ENCODE measurements around the gene P4HA3. TPM values are rescaled to one million over a fixed set of nuclear protein-coding genes. Genes with fewer than 3 reads are reported as not detected.

P4HA3 gene
- total RNA-seq, 4 donors from 2014 or later = 0.51 to 1.9 (median 0.64) TPM; not detected in 1

DNA sequence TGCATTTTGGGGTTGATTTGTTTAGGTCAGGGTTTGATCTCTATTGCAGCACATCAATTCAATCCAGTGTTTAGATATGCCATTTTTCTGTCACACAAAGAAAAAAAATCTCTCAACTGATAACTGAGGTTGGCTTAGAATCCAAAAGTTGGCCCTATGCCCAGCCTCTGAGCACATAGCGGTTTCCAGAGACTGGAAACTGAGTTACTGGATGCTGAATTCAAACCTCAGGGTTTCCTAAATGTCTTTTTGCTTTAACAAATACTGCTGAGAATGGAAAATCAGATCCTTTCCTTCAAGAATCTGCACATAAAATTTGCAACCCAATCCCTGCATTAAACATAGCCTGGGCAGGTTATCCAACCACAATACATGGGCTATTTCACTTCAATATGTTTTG lies 4.0 kb downstream of the P4HA3 start:
- Histone ChIP-seq H3K9me3 (no peaks in the 10 kb centered on the region), H3K27ac (no peak overlapping the region), H3K36me3 (no peaks in the 10 kb centered on the region), H3K4me1 (no peaks in the 10 kb centered on the region), H3K4me3 (no peak overlapping the region), H3K27me3 (no peaks in the 10 kb centered on the region)
- TF ChIP-seq, protein P1, sequence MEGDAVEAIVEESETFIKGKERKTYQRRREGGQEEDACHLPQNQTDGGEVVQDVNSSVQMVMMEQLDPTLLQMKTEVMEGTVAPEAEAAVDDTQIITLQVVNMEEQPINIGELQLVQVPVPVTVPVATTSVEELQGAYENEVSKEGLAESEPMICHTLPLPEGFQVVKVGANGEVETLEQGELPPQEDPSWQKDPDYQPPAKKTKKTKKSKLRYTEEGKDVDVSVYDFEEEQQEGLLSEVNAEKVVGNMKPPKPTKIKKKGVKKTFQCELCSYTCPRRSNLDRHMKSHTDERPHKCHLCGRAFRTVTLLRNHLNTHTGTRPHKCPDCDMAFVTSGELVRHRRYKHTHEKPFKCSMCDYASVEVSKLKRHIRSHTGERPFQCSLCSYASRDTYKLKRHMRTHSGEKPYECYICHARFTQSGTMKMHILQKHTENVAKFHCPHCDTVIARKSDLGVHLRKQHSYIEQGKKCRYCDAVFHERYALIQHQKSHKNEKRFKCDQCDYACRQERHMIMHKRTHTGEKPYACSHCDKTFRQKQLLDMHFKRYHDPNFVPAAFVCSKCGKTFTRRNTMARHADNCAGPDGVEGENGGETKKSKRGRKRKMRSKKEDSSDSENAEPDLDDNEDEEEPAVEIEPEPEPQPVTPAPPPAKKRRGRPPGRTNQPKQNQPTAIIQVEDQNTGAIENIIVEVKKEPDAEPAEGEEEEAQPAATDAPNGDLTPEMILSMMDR (IDR thresholded peaks at IDR 0.05) = no peak
- TF ChIP-seq POLR2A (IDR thresholded peaks at IDR 0.05) = no peak
- DNase-seq = no peak
- intact Hi-C loops (cut with DNase I; ENCODE audit: low total_unique reads) = no loop called here

DNA sequence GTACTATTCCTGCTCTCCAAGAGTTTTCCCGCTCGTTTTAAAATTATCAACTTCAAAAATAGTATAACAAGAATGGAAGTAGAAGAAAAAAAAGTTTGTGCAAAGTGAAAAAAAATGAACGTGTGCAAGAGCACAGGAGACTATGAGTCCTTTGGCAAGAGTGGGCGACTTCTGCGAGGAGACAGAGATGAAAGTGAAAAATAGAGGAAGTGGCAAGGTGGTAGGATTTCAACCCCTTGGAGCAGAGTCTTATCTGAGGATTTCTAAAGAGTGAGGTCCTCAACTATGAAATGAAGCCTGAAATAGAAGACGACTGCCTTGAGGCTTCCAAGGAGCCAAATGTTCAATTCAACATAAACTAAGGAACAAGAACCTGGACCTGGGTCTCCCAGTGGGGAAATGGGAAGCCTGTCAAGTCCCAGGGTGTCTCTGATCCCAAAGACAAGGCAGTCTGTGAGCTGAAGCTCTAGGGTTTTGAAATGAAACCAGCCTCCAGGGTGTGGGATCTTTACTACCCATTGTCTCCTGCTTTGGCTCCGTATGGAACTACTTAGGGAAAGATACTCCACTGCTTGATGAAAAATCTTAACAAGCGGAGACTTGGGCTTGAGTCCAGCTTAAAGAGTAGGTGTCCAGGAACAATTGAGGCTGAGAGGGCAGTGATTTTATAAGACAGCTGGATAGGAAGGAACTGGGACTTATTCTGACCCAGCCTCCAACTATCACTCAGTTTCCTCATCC lies 4.8 kb downstream of the P4HA3 start:
- Histone ChIP-seq H3K36me3 (no peaks in the 10 kb centered on the region), H3K9me3 (no peaks in the 10 kb centered on the region), H3K27ac (no peak overlapping the region), H3K4me3 (no peak overlapping the region), H3K27me3 (no peaks in the 10 kb centered on the region), H3K4me1 (no peaks in the 10 kb centered on the region)
- intact Hi-C loops (cut with DNase I; ENCODE audit: low total_unique reads) = no loop called here
- TF ChIP-seq, protein P1 (IDR thresholded peaks at IDR 0.05) = no peak
- TF ChIP-seq POLR2A (IDR thresholded peaks at IDR 0.05) = no peak
- DNase-seq = no peak

DNA sequence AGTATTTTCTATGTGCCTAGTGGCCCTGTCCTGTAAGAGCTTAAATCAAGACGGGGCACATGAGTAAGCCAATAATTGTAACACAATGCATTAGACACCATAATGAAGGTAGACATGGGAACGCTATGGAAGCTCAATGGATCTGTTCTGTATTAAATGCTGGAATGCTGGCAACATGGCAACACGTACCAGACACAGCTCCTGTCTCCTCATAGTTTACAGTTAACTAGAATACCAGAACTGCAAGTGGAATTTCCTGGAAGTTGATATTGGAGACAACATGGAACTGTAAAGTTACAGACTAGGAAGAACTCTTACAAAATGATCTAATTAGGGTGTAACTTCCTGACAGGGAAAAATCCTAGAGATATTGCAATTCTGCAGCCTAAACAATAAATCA lies 12.4 kb downstream of the P4HA3 start:
- H3K4me3 ChIP-seq = no peak overlapping the region
- H3K4me1 ChIP-seq = no peaks in the 10 kb centered on the region
- DNase-seq = no peak
- no peak overlapping the region for H3K27ac ChIP-seq
- no peak for TF ChIP-seq POLR2A (IDR thresholded peaks at IDR 0.05)
- TF ChIP-seq, protein P1 (IDR thresholded peaks at IDR 0.05) = no peak
- H3K9me3 ChIP-seq = no peaks in the 10 kb centered on the region
- no peaks in the 10 kb centered on the region for H3K27me3 ChIP-seq
- no peaks in the 10 kb centered on the region for H3K36me3 ChIP-seq
- intact Hi-C loops (cut with DNase I; ENCODE audit: low total_unique reads) = no loop called here

DNA sequence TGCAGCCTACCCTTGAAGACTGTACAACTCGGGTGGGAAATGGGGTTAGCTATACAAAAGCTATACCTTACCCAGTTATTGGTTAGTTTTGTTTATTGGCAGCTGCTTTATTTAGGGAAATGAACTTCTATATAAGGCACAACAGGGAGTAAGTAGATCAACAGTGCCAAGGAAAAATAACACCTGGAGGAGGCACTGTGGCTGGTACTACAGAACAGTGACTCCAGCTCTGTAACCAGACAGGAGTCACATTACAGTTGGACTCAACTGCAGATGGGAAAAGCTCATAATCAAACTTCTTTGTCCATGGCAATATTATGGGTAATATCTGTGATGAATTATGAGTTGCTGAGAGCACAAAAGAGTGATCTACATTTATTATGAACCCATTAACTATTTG lies 14.0 kb downstream of the P4HA3 start:
- H3K36me3 ChIP-seq = no peaks in the 10 kb centered on the region
- H3K4me3 ChIP-seq = no peak overlapping the region
- no peak overlapping the region for H3K27ac ChIP-seq
- intact Hi-C loops (cut with DNase I; ENCODE audit: low total_unique reads) = no loop called here
- no peaks in the 10 kb centered on the region for H3K27me3 ChIP-seq
- no peak for DNase-seq
- H3K9me3 ChIP-seq = no peaks in the 10 kb centered on the region
- TF ChIP-seq POLR2A (IDR thresholded peaks at IDR 0.05) = no peak
- TF ChIP-seq, protein P1 (IDR thresholded peaks at IDR 0.05) = no peak
- no peaks in the 10 kb centered on the region for H3K4me1 ChIP-seq

DNA sequence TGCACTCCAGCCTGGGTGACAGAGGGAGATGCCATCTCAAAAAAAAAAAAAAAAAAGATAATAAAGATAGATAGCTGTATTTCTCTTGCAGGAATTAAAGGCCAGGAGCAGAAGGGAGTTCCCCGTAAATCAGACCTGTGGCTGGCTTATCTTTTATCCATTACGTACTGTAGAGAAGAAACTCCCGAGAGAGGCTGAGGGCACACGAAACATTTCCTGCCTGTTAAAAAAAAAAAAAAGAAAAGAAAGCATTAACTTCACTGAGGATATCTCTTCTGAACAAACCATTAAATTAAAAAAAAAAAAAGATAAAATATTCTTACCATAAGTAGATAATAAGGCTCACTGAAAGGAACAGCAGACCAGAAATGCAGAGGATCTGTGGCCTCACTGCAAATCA lies 22.5 kb downstream of the P4HA3 start:
- Histone ChIP-seq H3K27me3 (no peaks in the 10 kb centered on the region), H3K9me3 (no peaks in the 10 kb centered on the region), H3K4me3 (no peak overlapping the region), H3K4me1 (no peaks in the 10 kb centered on the region), H3K36me3 (no peaks in the 10 kb centered on the region), H3K27ac (peak overlapping the region in 1 of 2 donors; percentile 53)
- TF ChIP-seq, protein P1 (IDR thresholded peaks at IDR 0.05) = no peak
- no peak for TF ChIP-seq POLR2A (IDR thresholded peaks at IDR 0.05)
- DNase-seq = no peak
- intact Hi-C loops (cut with DNase I; ENCODE audit: low total_unique reads) = no loop called here
